NCI-H1105 treated with DMSO at 0.1 percent for 48 hours (cell line): Measurements from ENCODE around the gene PRKCE.
"Not testable (repeated sequence)": the region's sequence is repeated elsewhere in the genome, so short reads cannot be mapped to it uniquely, and the experiment has no call there.

Source experiments
- DNase-seq: peaks from one replicate; lab custom pipeline; 2025; lab: John Stamatoyannopoulos, UW

PRKCE gene

DNA sequence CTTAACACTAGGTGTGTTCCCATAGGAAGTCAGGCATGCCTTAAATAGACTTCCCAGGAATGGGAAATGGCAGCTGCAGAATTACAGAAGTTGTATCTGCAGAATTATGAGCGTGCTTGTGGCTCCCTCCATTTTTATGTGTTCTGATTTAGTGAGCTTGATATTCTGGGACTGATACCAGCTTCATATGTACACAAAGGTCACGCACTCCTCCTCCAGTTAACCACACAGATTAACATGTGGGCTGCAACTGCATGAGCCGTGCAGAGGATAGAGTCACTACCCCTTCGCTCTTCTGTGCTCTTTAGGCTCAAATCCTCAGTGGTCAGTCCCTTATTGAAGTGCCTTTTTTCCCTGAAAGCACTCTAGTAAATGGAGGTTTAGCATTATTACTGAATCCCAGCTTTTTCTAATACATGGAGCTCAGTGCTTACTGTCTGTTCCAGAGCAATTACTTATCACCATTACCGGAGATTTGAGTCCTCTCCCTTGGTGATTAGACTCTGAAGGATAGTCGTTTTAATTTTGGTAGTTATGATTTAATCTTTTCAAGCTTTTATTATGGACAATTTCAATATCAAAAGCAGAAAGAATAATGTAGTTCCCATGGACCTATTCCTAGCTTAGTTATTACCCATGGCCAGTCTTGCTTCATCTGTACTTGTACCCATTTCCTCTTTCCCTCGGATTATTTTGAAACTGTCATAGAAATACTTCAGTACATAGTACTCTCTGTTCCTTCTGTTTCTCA lies 238.3 kb downstream of the PRKCE start:
- no peak for DNase-seq

- not testable (repeated sequence) for DNase-seq
Measured at GRCh38 chr2:45890371-45890646, 238.8 kb downstream of the PRKCE start.

DNA sequence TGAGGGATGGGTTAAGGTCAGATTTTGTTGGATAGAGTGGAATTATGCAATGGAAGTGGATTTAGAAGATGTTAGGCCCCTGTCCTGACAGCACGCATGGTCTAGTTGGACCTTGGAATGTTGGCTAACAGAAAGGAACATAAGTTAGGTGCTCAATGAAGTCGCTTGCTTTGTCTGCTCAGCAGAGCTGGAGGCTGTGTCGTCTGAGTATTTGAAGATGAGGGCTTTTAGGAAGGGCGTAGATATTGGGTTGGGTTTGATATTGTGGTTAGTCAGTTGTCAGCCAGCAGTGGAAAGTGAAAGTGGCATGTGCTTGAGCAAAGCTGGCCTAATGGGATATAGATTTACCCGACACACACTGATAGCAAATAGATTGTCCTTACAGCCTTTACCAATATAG lies 239.3 kb downstream of the PRKCE start:
- no peak for DNase-seq

GRCh38 chr2:45891719-45892424 lies 240.4 kb downstream of the PRKCE start:
- peak; percentile 92 for DNase-seq

GRCh38 chr2:45892425-45892745 lies 240.9 kb downstream of the PRKCE start:
- DNase-seq: peak; percentile 91

DNA sequence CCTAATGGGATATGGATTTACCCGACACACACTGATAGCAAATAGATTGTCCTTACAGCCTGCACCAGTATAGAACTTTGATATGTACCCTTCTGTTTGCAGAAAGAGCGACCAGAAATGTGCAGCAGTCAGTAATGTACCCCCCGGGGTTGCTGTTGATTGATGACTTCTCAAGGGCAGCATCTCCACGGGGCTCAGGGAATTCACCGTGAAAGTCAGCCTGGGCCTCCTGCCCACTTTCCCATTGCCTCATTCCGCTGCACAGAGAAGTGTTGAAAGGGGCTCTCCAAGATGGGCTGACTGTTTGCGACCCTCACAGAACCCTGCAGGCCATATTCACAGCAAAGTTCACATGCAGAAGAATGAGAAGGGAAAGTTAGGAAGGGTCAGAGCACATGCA lies 241.3 kb downstream of the PRKCE start:
- no peak for DNase-seq

GRCh38 chr2:45894211-45894610 lies 242.7 kb downstream of the PRKCE start:
- no peak for DNase-seq

- no peak for DNase-seq
Measured at GRCh38 chr2:45895241-45895861, 243.9 kb downstream of the PRKCE start.

- DNase-seq: no peak
Measured at GRCh38 chr2:45896311-45896710, 244.8 kb downstream of the PRKCE start.

GRCh38 chr2:45897842-45898241 lies 246.4 kb downstream of the PRKCE start:
- DNase-seq: no peak

- DNase-seq: no peak
Measured at GRCh38 chr2:45898819-45899218, 247.3 kb downstream of the PRKCE start.

DNA sequence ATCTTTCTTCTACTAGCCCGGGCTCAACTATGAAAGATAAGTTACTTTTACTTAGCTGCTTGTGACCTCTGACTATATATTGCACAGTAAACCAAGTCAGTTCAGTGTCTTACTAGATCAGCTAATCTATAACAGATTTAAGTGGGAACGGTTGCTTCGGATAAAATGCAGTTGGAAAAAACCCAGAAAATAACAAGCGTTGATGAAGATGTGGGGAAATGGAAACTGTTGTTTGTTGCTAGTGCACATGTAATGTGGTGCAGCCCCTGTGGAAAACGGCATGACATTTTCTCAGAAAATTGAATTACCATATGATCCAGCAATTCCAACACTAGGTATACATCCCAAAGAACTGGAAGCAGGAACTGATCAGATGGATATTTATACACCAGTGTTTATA lies 248.5 kb downstream of the PRKCE start:
- no peak for DNase-seq

DNA sequence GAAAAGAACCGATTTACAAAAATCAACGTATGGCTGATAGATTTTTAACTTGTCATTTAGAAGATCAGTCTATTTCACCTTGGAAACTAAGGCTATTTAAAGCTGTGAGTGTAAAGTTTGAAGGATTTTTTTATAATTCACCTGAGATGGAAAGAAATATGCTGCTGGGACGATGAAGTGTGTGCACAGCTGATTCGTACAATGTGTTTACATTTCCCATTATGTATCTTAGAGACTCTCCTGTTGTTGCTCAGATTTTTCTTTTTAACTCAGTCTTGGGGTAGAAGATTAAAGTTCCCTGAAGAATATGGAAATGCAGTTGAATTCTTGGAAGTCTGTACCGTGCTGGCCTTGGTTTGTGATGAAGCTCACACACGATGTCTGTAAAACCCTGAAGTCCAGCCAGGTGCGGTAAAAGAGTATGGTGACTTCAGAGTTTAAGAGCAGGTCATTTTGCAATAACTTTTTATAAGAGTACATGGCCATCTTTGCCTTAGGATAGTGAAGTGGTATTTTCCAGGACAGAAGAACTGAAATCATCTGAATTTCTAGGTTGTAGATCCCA lies 250.1 kb downstream of the PRKCE start:
- no peak for DNase-seq

- no peak for DNase-seq
Measured at GRCh38 chr2:45902380-45902779, 250.9 kb downstream of the PRKCE start.

GRCh38 chr2:45902781-45903375 lies 251.4 kb downstream of the PRKCE start:
- no peak for DNase-seq

- no peak for DNase-seq
Measured at GRCh38 chr2:45904267-45904945, 252.9 kb downstream of the PRKCE start.

DNA sequence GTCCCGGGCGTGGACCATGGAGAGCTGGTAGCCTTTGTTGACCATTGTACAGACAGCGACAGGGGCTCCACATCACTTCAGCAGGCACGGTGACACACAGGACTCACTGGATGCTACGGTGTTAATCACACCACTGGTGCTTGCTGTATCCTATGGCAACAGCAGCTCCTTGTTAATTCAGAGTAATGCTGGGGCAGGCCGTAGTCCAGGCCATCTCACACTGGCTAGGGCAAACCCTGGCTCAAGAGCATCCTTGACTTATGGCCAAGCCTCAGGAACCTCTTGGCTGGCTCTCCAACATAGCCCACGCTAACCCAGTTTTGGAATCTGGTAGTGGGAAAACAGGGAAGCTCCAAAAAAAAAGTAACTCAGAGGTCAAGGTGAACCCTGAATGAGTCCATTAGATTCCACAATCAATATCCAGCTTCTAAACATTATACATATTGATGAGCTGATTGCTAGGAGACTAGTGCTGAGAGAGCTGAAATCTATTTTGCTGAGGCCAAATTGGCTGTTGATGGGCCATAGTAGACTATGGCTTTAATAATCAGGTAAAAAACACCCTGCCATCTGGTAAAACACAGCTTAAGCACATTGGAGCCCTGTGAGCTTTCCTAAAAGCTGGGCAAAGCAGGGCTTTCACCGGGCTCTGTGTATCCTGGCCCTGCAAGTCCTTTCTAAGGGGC lies 253.6 kb downstream of the PRKCE start:
- no peak for DNase-seq

- DNase-seq: no peak
Measured at GRCh38 chr2:45905632-45905958, 254.1 kb downstream of the PRKCE start.

DNA sequence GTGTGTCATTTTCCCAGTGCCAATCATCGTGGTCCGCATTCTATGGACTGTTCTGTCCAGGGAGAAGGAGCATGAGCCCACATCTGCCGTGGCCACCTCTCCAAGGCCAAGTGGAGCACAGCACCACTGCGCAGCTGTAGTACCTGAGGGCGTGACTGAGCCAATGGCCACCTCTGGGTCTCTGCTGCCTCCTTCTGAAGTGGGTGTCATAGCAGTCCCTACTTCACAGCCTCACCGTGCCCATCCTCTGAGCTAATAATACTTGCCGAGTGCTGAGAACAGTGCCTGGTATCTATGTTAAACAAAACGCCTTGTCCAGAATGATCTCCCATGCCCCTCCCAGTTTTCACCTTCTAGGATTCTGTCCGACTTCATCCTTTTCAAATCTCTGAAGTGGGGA lies 256.1 kb downstream of the PRKCE start:
- DNase-seq: no peak

- no peak for DNase-seq
Measured at GRCh38 chr2:45908316-45909170, 257.1 kb downstream of the PRKCE start.

DNA sequence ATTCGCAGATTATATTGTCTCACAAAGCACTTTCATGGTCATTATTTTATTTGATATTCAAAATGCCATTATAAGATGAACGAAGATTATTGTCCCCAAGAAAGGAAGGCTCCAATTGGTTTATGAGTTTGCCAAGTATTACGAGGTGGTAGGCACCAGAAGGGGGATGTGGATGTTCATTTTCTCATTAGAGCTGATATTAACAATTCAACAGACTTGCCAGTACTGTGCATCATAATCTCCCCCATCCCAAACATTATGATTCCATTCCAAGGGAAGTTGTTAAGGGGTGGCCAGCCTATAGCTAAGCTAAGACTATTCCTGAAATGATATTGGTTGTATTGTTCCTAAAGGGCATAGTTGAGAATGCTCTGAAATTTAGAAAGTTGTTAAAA lies 257.7 kb downstream of the PRKCE start:
- no peak for DNase-seq
